HAP-1 (cell line): ENCODE measurements around the gene AP5B1.

ENCODE experiments used
- DNase-seq, 2 experiments: peaks; one replicate each; pipeline ENCODE4 v3.0.0-alpha.2; 2016 to 2020; ENCODE audit warnings: low spot score in 2 of 2
- H3K27me3 ChIP-seq: fragments of 250-450 bp; sonication (Bioruptor Pico); 2 replicates; pipeline ENCODE4 v1.5.1; 2020; ENCODE audit warnings: low read depth, mild to moderate bottlenecking, moderate library complexity
- H3K36me3 ChIP-seq: fragments of 250-450 bp; sonication (Bioruptor Pico); replicated peaks from 2 replicates; pipeline ENCODE4 v1.5.1; 2020; ENCODE audit warnings: mild to moderate bottlenecking
- H3K4me1 ChIP-seq: fragments of 250-450 bp; sonication (Bioruptor Pico); 2 replicates; pipeline ENCODE4 v1.5.1; 2020; ENCODE audit warnings: mild to moderate bottlenecking
- H3K4me3 ChIP-seq: fragments of 250-450 bp; sonication (Bioruptor Pico); 2 replicates; pipeline ENCODE4 v1.5.1; 2020; ENCODE audit warnings: mild to moderate bottlenecking, moderate library complexity
- H3K9me3 ChIP-seq: fragments of 250-450 bp; sonication (Bioruptor Pico); 2 replicates; pipeline ENCODE4 v1.5.1; 2020; ENCODE audit warnings: mild to moderate bottlenecking, moderate library complexity
- in situ Hi-C: fragments of 300-500 bp; cut with MboI; formaldehyde crosslinking; loops from 3 replicates; pipeline ENCODE4 v1.14.3; 2020; ENCODE audit warnings: low sequenced_read_pairs, inconsistent platforms, mixed read lengths

AP5B1 gene

GRCh38 chr11:65793625-65794400 is 13.0 kb upstream of the AP5B1 start:
- Histone ChIP-seq H3K9me3 (no peaks in the 10 kb centered on the region), H3K36me3 (no peaks in the 10 kb centered on the region), H3K27me3 (peaks cover 2% of the 10 kb centered on the region; the same call in 1 of the 2 replicates), H3K4me3 (no peak overlapping the region), H3K4me1 (no peaks in the 10 kb centered on the region)
- no peak for DNase-seq
- in situ Hi-C loops = no loop called here

- in situ Hi-C loops = no loop called here
- Histone ChIP-seq H3K9me3 (no peaks in the 10 kb centered on the region), H3K4me3 (no peak overlapping the region), H3K4me1 (no peaks in the 10 kb centered on the region), H3K36me3 (no peaks in the 10 kb centered on the region), H3K27me3 (peaks cover 7% of the 10 kb centered on the region)
- DNase-seq = no peak
Observed at GRCh38 chr11:65793144-65793581, 12.4 kb upstream of the AP5B1 start.

GRCh38 chr11:65792456-65792855 is 11.7 kb upstream of the AP5B1 start:
- no peak for DNase-seq
- H3K9me3 ChIP-seq = no peaks in the 10 kb centered on the region

GRCh38 chr11:65791719-65792213 is 11.0 kb upstream of the AP5B1 start:
- no peaks in the 10 kb centered on the region for H3K36me3 ChIP-seq
- H3K4me3 ChIP-seq = no peak overlapping the region
- in situ Hi-C loops = no loop called here
- no peaks in the 10 kb centered on the region for H3K9me3 ChIP-seq
- DNase-seq = no peak
- no peaks in the 10 kb centered on the region for H3K4me1 ChIP-seq
- H3K27me3 ChIP-seq = peaks cover 17% of the 10 kb centered on the region

More at GRCh38 chr11:65792456-65792855, 11.7 kb upstream of the AP5B1 start:
- H3K27me3 ChIP-seq = peaks cover 13% of the 10 kb centered on the region
- no peaks in the 10 kb centered on the region for H3K4me1 ChIP-seq
- no peaks in the 10 kb centered on the region for H3K36me3 ChIP-seq
- in situ Hi-C loops = no loop called here
- H3K4me3 ChIP-seq = no peak overlapping the region

- Histone ChIP-seq H3K4me3 (no peak overlapping the region), H3K9me3 (no peaks in the 10 kb centered on the region), H3K27me3 (peaks cover 17% of the 10 kb centered on the region), H3K4me1 (no peaks in the 10 kb centered on the region), H3K36me3 (no peaks in the 10 kb centered on the region)
- DNase-seq = no peak
- in situ Hi-C loops = no loop called here
Observed at GRCh38 chr11:65790902-65791650, 10.3 kb upstream of the AP5B1 start.

- H3K27me3 ChIP-seq = peaks cover 17% of the 10 kb centered on the region
- H3K4me1 ChIP-seq = no peaks in the 10 kb centered on the region
- no peaks in the 10 kb centered on the region for H3K36me3 ChIP-seq
- H3K4me3 ChIP-seq = no peak overlapping the region
- in situ Hi-C loops = no loop called here
- no peaks in the 10 kb centered on the region for H3K9me3 ChIP-seq
- DNase-seq = no peak
Observed at GRCh38 chr11:65790104-65790901, 9.5 kb upstream of the AP5B1 start.

- no peak for DNase-seq
- Histone ChIP-seq H3K27me3 (peaks cover 17% of the 10 kb centered on the region), H3K4me1 (no peaks in the 10 kb centered on the region), H3K4me3 (no peak overlapping the region), H3K36me3 (no peaks in the 10 kb centered on the region), H3K9me3 (no peaks in the 10 kb centered on the region)
- in situ Hi-C loops = no loop called here
Observed at GRCh38 chr11:65789230-65790103, 8.7 kb upstream of the AP5B1 start.

GRCh38 chr11:65788821-65789220 is 8.0 kb upstream of the AP5B1 start:
- Histone ChIP-seq H3K27me3 (peaks cover 17% of the 10 kb centered on the region), H3K9me3 (no peaks in the 10 kb centered on the region), H3K4me1 (no peaks in the 10 kb centered on the region), H3K36me3 (no peaks in the 10 kb centered on the region), H3K4me3 (no peak overlapping the region)
- in situ Hi-C loops = no loop called here
- no peak for DNase-seq

GRCh38 chr11:65787649-65788622 is 7.2 kb upstream of the AP5B1 start:
- Histone ChIP-seq H3K27me3 (peaks cover 17% of the 10 kb centered on the region), H3K4me3 (no peak overlapping the region), H3K36me3 (no peaks in the 10 kb centered on the region), H3K9me3 (no peaks in the 10 kb centered on the region), H3K4me1 (no peaks in the 10 kb centered on the region)
- in situ Hi-C loops = no loop called here
- no peak for DNase-seq

GRCh38 chr11:65786786-65787636 is 6.2 kb upstream of the AP5B1 start, which contains the start of gene OVOL1:
TSS of gene OVOL1 (plus strand) at chr11:65787063. CDS start at chr11:65787374, 311 bp downstream.
- H3K27me3 ChIP-seq = peaks cover 17% of the 10 kb centered on the region
- in situ Hi-C loops = no loop called here
- no peaks in the 10 kb centered on the region for H3K4me1 ChIP-seq
- H3K36me3 ChIP-seq = no peaks in the 10 kb centered on the region
- H3K4me3 ChIP-seq = peak within 1 kb of the TSS; percentile 9
- H3K9me3 ChIP-seq = no peaks in the 10 kb centered on the region
- DNase-seq = no peak

GRCh38 chr11:65786008-65786785 is 5.4 kb upstream of the AP5B1 start:
- no peaks in the 10 kb centered on the region for H3K9me3 ChIP-seq
- H3K4me1 ChIP-seq = no peaks in the 10 kb centered on the region; the same call in 1 of the 2 replicates
- in situ Hi-C loops = no loop called here
- H3K36me3 ChIP-seq = no peaks in the 10 kb centered on the region
- no peak for DNase-seq
- peaks cover 17% of the 10 kb centered on the region for H3K27me3 ChIP-seq
- no peak overlapping the region for H3K4me3 ChIP-seq
